ENCODE measurements around the gene ARHGAP26.

DNA sequence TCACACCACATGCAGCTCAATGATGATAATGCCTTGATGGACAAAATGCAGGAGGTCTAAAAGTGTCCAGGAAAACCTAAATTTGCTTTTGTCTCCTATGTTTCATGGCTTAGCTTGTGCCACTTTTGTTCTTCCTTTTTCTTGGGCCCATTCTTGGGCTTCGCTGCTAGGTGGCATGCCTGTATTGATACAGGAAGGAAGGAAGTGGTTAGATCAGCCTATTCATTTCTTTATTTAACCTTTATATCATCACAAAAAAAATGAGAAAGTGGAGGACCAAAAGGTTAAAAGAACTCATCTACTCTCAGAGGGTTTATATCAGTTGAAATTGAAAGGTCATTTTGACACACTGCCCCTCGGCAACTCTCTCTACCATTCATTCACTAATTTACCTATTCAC lies 260.2 kb downstream of the ARHGAP26 start:
- no peak for TF ChIP-seq YY1 (IDR thresholded peaks at IDR 0.05; ENCODE audit: insufficient read depth, insufficient read length)
- no peak for TF ChIP-seq ZNF274 (IDR thresholded peaks at IDR 0.05; ENCODE audit: low read depth, low read length)

Measured in NT2/D1 (cell line).